ENCODE results near the gene FURIN. TPM values are rescaled to one million over a fixed set of nuclear protein-coding genes. Genes with fewer than 3 reads are reported as not detected.

FURIN gene
- total RNA-seq (100 to 1,000 TPM in 1 of 2 experiments, 10 to 100 TPM in 1; 97.4 to 104 TPM), total RNA-seq (47.2 to 994 (median 165) reads per million in 172 experiments)
- polyA plus RNA-seq (2013, experiment 1 of 2): 30.1 TPM
- polyA plus RNA-seq (2013, experiment 2 of 2): 36.4 TPM

DNA sequence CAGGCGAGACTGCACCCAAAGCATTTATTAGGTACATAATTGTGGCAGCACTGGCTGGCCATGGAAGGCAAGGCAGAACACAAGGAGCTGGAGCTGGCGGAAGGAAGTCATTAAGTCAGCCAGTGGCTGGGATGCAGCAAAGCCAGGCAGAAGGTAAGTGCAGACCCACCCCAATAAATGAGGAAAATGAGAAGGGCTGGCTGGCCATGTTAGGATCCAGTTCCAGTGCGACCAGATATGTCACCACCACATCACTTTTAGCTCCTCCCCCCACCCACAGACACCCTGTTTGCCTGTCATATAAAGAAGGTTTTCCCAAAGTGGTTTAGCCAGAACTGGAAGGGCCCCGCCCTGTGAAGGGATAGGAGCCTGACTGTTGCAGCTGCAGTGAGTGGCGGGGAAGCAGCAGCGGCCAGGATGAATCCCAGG, at the start of gene FURIN:
TSS of gene FURIN (plus strand) at position 328 of the 429 bp plus-strand sequence. CDS start 7,153 bp downstream, outside the sequence.
- no peaks in the 10 kb centered on the region for H3K9me3 Mint-ChIP-seq
- Histone ChIP-seq H3K4me1 (ENCODE audit: insufficient read depth, low read length) (peaks cover 34% of the 10 kb centered on the region), H3K36me3 (ENCODE audit: insufficient read depth, low read length) (no peaks in the 10 kb centered on the region), H3K27ac (ENCODE audit: low read depth in 1 of 2, low read length in 2 of 2) (peak within 1 kb of the TSS in 1 of 2 donors; percentile 25), H3K9me3 (ENCODE audit: control insufficient read depth in 1 of 2, insufficient read depth in 1 of 2, low read length in 2 of 2) (no peaks in the 10 kb centered on the region), H3K27me3 (ENCODE audit: control insufficient read depth in 1 of 2, insufficient read depth in 2 of 2, low read length in 2 of 2) (no peaks in the 10 kb centered on the region), H3K4me3 (ENCODE audit: low read length) (no peak within 1 kb of the TSS)
- intact Hi-C loops (cut with DNase I, micrococcal nuclease): no loop called here
- H3K4me1 Mint-ChIP-seq (ENCODE audit: low read depth): peaks cover 37% of the 10 kb centered on the region
- POLR2A ChIA-PET: interaction anchor here (1.0 kb wide), 1 partner anchor 63 kb away, joined by 4 read pairs; no protein-coding TSS in a partner anchor
- TF ChIP-seq, protein P1, sequence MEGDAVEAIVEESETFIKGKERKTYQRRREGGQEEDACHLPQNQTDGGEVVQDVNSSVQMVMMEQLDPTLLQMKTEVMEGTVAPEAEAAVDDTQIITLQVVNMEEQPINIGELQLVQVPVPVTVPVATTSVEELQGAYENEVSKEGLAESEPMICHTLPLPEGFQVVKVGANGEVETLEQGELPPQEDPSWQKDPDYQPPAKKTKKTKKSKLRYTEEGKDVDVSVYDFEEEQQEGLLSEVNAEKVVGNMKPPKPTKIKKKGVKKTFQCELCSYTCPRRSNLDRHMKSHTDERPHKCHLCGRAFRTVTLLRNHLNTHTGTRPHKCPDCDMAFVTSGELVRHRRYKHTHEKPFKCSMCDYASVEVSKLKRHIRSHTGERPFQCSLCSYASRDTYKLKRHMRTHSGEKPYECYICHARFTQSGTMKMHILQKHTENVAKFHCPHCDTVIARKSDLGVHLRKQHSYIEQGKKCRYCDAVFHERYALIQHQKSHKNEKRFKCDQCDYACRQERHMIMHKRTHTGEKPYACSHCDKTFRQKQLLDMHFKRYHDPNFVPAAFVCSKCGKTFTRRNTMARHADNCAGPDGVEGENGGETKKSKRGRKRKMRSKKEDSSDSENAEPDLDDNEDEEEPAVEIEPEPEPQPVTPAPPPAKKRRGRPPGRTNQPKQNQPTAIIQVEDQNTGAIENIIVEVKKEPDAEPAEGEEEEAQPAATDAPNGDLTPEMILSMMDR (IDR thresholded peaks at IDR 0.05): no peak
- H3K27ac Mint-ChIP-seq: peak within 1 kb of the TSS; percentile 89
- H3K36me3 Mint-ChIP-seq (ENCODE audit: low read depth): peaks cover 17% of the 10 kb centered on the region
- H3K4me3 Mint-ChIP-seq: peak within 1 kb of the TSS; percentile 56
- DNase-seq (no peak), ATAC-seq (ENCODE audit: poor library complexity) (no peak)
- CTCF ChIA-PET: no interaction called here
- no peaks in the 10 kb centered on the region for H3K27me3 Mint-ChIP-seq

DNA sequence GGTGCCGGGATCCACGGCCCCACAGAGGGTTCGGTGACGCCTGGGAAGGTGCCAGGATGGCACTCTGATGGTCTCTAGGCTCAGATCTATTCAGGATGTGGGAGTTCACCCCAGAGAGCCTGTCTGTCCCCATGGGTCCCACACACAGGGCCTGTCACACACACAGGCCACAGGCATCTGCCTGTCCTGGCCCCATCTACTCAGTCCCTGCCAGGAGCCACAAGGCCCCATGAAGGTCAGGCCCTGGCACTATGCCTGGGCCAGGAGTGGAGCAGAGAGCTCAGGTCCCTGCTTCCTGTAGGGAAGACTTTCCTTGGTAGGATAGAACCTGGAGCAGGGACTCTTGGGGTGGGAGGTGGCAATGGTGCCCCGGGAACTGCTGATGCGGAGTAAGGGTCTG, 49.0 kb upstream of the FURIN start:
- intact Hi-C loops (cut with DNase I, micrococcal nuclease): loop anchor here (2.0 to 5.0 kb wide), 3 partner anchors 19 to 68 kb away; no protein-coding TSS in a partner anchor
- POLR2A ChIA-PET: no interaction called here
- ATAC-seq (ENCODE audit: poor library complexity) (no peak), DNase-seq (no peak)
- Histone ChIP-seq H3K4me3 (ENCODE audit: low read length) (no peak overlapping the region), H3K27me3 (ENCODE audit: control insufficient read depth in 1 of 2, insufficient read depth in 2 of 2, low read length in 2 of 2) (no peaks in the 10 kb centered on the region), H3K9me3 (ENCODE audit: control insufficient read depth in 1 of 2, insufficient read depth in 1 of 2, low read length in 2 of 2) (no peaks in the 10 kb centered on the region), H3K4me1 (ENCODE audit: insufficient read depth, low read length) (peaks cover 47% of the 10 kb centered on the region), H3K36me3 (ENCODE audit: insufficient read depth, low read length) (no peaks in the 10 kb centered on the region), H3K27ac (ENCODE audit: low read depth in 1 of 2, low read length in 2 of 2) (no peak overlapping the region)
- TF ChIP-seq, protein P1 (IDR thresholded peaks at IDR 0.05): no peak
- Mint-ChIP-seq H3K9me3 (no peaks in the 10 kb centered on the region), H3K27me3 (no peaks in the 10 kb centered on the region), H3K36me3 (ENCODE audit: low read depth) (no peaks in the 10 kb centered on the region), H3K4me1 (ENCODE audit: low read depth) (peaks cover 18% of the 10 kb centered on the region), H3K27ac (no peak overlapping the region), H3K4me3 (no peak overlapping the region)
- CTCF ChIA-PET: no interaction called here

DNA sequence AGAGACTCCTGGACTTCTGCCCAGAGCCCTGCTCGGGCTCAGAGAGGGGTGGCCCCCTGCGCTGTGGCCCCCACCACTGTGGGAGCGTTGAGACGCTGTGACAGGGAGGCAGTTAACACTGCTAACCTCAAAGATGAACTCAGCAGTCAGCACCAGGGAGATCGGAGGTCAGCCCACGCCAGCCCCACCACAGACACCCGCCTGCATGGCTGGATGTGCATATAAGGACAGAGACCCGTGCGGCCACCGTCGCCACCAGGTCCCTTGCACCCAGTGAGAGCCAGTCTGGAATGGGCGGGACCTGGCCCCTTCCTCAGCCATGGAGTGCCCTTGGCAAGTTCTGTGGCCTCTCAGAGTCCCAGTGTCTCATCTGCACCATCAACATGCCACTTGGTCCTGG, 48.5 kb upstream of the FURIN start:
- H3K27ac ChIP-seq (ENCODE audit: low read depth in 1 of 2, low read length in 2 of 2): no peak overlapping the region
- Mint-ChIP-seq H3K9me3 (no peaks in the 10 kb centered on the region), H3K36me3 (ENCODE audit: low read depth) (no peaks in the 10 kb centered on the region), H3K27ac (no peak overlapping the region), H3K4me1 (ENCODE audit: low read depth) (peaks cover 13% of the 10 kb centered on the region), H3K27me3 (no peaks in the 10 kb centered on the region), H3K4me3 (no peak overlapping the region)
- H3K4me1 ChIP-seq (ENCODE audit: insufficient read depth, low read length): peaks cover 43% of the 10 kb centered on the region
- DNase-seq: no peak
- no peaks in the 10 kb centered on the region for H3K9me3 ChIP-seq (ENCODE audit: control insufficient read depth in 1 of 2, insufficient read depth in 1 of 2, low read length in 2 of 2)
- no peaks in the 10 kb centered on the region for H3K36me3 ChIP-seq (ENCODE audit: insufficient read depth, low read length)
- ChIA-PET POLR2A (no interaction called here), CTCF (no interaction called here)
- TF ChIP-seq, protein P1 (IDR thresholded peaks at IDR 0.05): no peak
- intact Hi-C loops (cut with DNase I, micrococcal nuclease): loop anchor here (2.0 to 5.0 kb wide), 3 partner anchors 19 to 67 kb away; no protein-coding TSS in a partner anchor
- no peak overlapping the region for H3K4me3 ChIP-seq (ENCODE audit: low read length)
- H3K27me3 ChIP-seq (ENCODE audit: control insufficient read depth in 1 of 2, insufficient read depth in 2 of 2, low read length in 2 of 2): no peaks in the 10 kb centered on the region
- no peak for ATAC-seq (ENCODE audit: poor library complexity)

Measured in CD4-positive, alpha-beta T cell (primary cell).